K562 (cell line): ENCODE data around the gene SND1. TPM values are rescaled to one million over a fixed set of nuclear protein-coding genes. Genes with fewer than 3 reads are reported as not detected.

Experiments used
- ATF7 ChIP-seq: fragments of 450-650 bp; IDR thresholded peaks from 2 replicates; pipeline ENCODE4 v1.7.1; 2014; ENCODE audit warnings: mild to moderate bottlenecking, moderate library complexity
- BMI1 ChIP-seq: fragments of 150-350 bp; IDR thresholded peaks from 2 replicates; pipeline ENCODE4 v1.6.1; 2014; ENCODE audit warnings: low read length
- CBFA2T3 ChIP-seq: fragments of 450-650 bp; IDR thresholded peaks from 2 replicates; pipeline ENCODE4 v1.6.1; 2017
- CREB5 ChIP-seq: fragments of 250-450 bp; sonication (Bioruptor Pico); IDR thresholded peaks from 2 replicates; pipeline ENCODE4 v1.5.0; 2020; ENCODE audit warnings: mild to moderate bottlenecking
- CREBBP ChIP-seq: IDR thresholded peaks from one replicate; pipeline ENCODE4 v1.6.1; 2012; ENCODE audit warnings: low read depth, mild to moderate bottlenecking, control low read depth, inconsistent platforms, low read length
- FOXP4 ChIP-seq: sonication (generic); formaldehyde crosslinking; IDR thresholded peaks from 2 replicates; pipeline ENCODE4 v1.8.0; 2022; ENCODE audit warnings: mild to moderate bottlenecking, missing genetic modification reagents, borderline replicate concordance
- KLF10 ChIP-seq: fragments of 250-450 bp; sonication (Bioruptor Pico); IDR thresholded peaks from 2 replicates; pipeline ENCODE4 v1.6.1; 2021; ENCODE audit warnings: matching md5 sums
- NCOA6 ChIP-seq: fragments of 450-650 bp; IDR thresholded peaks from 2 replicates; pipeline ENCODE4 v1.6.1; 2017; ENCODE audit warnings: mild to moderate bottlenecking
- PCBP1 ChIP-seq: fragments of 200-400 bp; formaldehyde crosslinking; IDR thresholded peaks from 2 replicates; pipeline ENCODE4 v1.6.1; 2018; ENCODE audit warnings: mild to moderate bottlenecking, low read depth, low read length; ENCODE audit not compliant: poor library complexity, severe bottlenecking
- PHB ChIP-seq: fragments of 250-450 bp; sonication (Bioruptor Pico); IDR thresholded peaks from 2 replicates; pipeline ENCODE4 v1.5.0; 2021
- RBM14 ChIP-seq: fragments of 200-400 bp; formaldehyde crosslinking; IDR thresholded peaks from 2 replicates; pipeline ENCODE4 v1.6.1; 2018; ENCODE audit warnings: low read depth, mild to moderate bottlenecking, low read length, moderate library complexity, borderline replicate concordance; ENCODE audit not compliant: insufficient read depth
- SIRT6 ChIP-seq: IDR thresholded peaks from one replicate; pipeline ENCODE4 v1.6.1; 2012; ENCODE audit warnings: low read depth, mild to moderate bottlenecking, control low read depth, inconsistent platforms, low read length, moderate library complexity
- TAF15 ChIP-seq: fragments of 200-400 bp; formaldehyde crosslinking; IDR thresholded peaks from 2 replicates; pipeline ENCODE4 v1.6.1; 2017; ENCODE audit warnings: mild to moderate bottlenecking, low read depth, low read length, moderate library complexity
- TRIM28 ChIP-seq: fragments of 450-650 bp; IDR thresholded peaks from 2 replicates; pipeline ENCODE4 v1.6.1; 2017
- ZNF133 ChIP-seq: fragments of 250-450 bp; sonication (Bioruptor Pico); IDR thresholded peaks from 2 replicates; pipeline ENCODE4 v1.4.0; 2020; ENCODE audit warnings: mild to moderate bottlenecking
- ZNF134 ChIP-seq: fragments of 250-450 bp; sonication (Bioruptor Pico); conservative IDR thresholded peaks from 2 replicates; pipeline ENCODE4 v1.4.0; 2020
- ZNF253 ChIP-seq: fragments of 250-450 bp; sonication (Bioruptor Pico); conservative IDR thresholded peaks from 2 replicates; pipeline ENCODE4 v1.6.1; 2021; ENCODE audit warnings: mild to moderate bottlenecking
- ZNF699 ChIP-seq: fragments of 250-450 bp; sonication (Bioruptor Pico); IDR thresholded peaks from 2 replicates; pipeline ENCODE4 v1.8.0; 2021; ENCODE audit warnings: mild to moderate bottlenecking, moderate library complexity; ENCODE audit not compliant: insufficient replicate concordance
- polyA plus RNA-seq, 8 experiments: library from polyadenylated mRNA; depleted of rRNA in 4 of 8; stranded (reverse) in 5 of 8; unstranded in 3 of 8; fragments of >200 nt; fragmentation: Nextera tagmentation in 2 of 8; fragmentation: Illumina TruSeq in 1 of 8; extraction: Ambion mirVana in 2 of 8; extraction: Trizol in 1 of 8; gene quantifications; 2 replicates each; pipeline versions ENCODE4 v1.2.1 to v1.2.3, GENCODE V29; 2011 to 2014; ENCODE audit warnings: inconsistent platforms in 1 of 8, missing spikeins in 1 of 8
- total RNA-seq, 7 experiments: library from RNA; depleted of rRNA in 6 of 7; stranded (reverse); fragments of >200 nt in 6 of 7; fragmentation: Illumina TruSeq in 2 of 7; extraction: Trizol in 2 of 7; gene quantifications; 2 replicates each; pipeline versions ENCODE4 v1.2.1 to v1.2.3, GENCODE V29; 2011 to 2021; ENCODE audit warnings: low replicate concordance in 1 of 7
- TF ChIP-seq, protein P1 (sequence below): fragments of 450-650 bp; IDR thresholded peaks from 2 replicates; pipeline ENCODE4 v1.6.1; 2017; ENCODE audit warnings: mild to moderate bottlenecking, moderate library complexity
- TF ChIP-seq, protein P2 (sequence below): fragments of 150-350 bp; IDR thresholded peaks from 2 replicates; pipeline ENCODE4 v1.6.1; 2014; ENCODE audit warnings: low read depth, mild to moderate bottlenecking, low read length, borderline replicate concordance

The SND1 gene
- total and polyA plus RNA-seq, 9 of the 15 experiments (the other 6 are each of a cell fraction or from before 2014, with no cell fraction given): 46.5 to 307 (median 191) TPM

GRCh38 chr7:127651556-127652332 is at the start of gene SND1 (continued):
- TF ChIP-seq, protein P1, sequence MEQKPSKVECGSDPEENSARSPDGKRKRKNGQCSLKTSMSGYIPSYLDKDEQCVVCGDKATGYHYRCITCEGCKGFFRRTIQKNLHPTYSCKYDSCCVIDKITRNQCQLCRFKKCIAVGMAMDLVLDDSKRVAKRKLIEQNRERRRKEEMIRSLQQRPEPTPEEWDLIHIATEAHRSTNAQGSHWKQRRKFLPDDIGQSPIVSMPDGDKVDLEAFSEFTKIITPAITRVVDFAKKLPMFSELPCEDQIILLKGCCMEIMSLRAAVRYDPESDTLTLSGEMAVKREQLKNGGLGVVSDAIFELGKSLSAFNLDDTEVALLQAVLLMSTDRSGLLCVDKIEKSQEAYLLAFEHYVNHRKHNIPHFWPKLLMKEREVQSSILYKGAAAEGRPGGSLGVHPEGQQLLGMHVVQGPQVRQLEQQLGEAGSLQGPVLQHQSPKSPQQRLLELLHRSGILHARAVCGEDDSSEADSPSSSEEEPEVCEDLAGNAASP: no peak
- TF ChIP-seq BMI1: no peak
- peak; percentile 96 for TF ChIP-seq ATF7
- TF ChIP-seq RBM14: 0 out of 2 replicates have a peak, but pooled peaks have one; percentile 69
- TF ChIP-seq ZNF253 (CRISPR knock-in tag): no peak
- TF ChIP-seq CREB5 (CRISPR knock-in tag): no peak
- TF ChIP-seq ZNF134 (CRISPR knock-in tag): no peak
- peak; percentile 85; the same call in 1 of the 2 replicates for TF ChIP-seq PHB
- no peak for TF ChIP-seq KLF10 (CRISPR knock-in tag)
- TF ChIP-seq ZNF699: no peak
- no peak for TF ChIP-seq ZNF133 (CRISPR knock-in tag)
- no peak for TF ChIP-seq SIRT6
- peak; percentile 91 for TF ChIP-seq PCBP1
- no peak; the same call in 1 of the 2 replicates for TF ChIP-seq FOXP4 (CRISPR knock-in tag)
- TF ChIP-seq TAF15: no peak
- TF ChIP-seq TRIM28: peak; percentile 62; the same call in 1 of the 2 replicates
- TF ChIP-seq, protein P2, sequence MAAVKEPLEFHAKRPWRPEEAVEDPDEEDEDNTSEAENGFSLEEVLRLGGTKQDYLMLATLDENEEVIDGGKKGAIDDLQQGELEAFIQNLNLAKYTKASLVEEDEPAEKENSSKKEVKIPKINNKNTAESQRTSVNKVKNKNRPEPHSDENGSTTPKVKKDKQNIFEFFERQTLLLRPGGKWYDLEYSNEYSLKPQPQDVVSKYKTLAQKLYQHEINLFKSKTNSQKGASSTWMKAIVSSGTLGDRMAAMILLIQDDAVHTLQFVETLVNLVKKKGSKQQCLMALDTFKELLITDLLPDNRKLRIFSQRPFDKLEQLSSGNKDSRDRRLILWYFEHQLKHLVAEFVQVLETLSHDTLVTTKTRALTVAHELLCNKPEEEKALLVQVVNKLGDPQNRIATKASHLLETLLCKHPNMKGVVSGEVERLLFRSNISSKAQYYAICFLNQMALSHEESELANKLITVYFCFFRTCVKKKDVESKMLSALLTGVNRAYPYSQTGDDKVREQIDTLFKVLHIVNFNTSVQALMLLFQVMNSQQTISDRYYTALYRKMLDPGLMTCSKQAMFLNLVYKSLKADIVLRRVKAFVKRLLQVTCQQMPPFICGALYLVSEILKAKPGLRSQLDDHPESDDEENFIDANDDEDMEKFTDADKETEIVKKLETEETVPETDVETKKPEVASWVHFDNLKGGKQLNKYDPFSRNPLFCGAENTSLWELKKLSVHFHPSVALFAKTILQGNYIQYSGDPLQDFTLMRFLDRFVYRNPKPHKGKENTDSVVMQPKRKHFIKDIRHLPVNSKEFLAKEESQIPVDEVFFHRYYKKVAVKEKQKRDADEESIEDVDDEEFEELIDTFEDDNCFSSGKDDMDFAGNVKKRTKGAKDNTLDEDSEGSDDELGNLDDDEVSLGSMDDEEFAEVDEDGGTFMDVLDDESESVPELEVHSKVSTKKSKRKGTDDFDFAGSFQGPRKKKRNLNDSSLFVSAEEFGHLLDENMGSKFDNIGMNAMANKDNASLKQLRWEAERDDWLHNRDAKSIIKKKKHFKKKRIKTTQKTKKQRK: no peak
- TF ChIP-seq CBFA2T3: no peak
- TF ChIP-seq NCOA6: no peak
- no peak for TF ChIP-seq CREBBP
